ENCODE results near the gene MCAM. TPM values are rescaled to one million over a fixed set of nuclear protein-coding genes. Genes with fewer than 3 reads are reported as not detected.

The MCAM gene
- polyA plus RNA-seq, 1 experiment, result 19.2 TPM

- Histone ChIP-seq H3K36me3 (ENCODE audit: control insufficient read depth, insufficient read depth, low read length) (no peaks in the 10 kb centered on the region), H3K27me3 (ENCODE audit: control insufficient read depth, insufficient read depth, low read length) (peaks cover 2% of the 10 kb centered on the region), H3K4me3 (ENCODE audit: low read depth, low read length) (no peak overlapping the region)
- TF ChIP-seq, protein P1, sequence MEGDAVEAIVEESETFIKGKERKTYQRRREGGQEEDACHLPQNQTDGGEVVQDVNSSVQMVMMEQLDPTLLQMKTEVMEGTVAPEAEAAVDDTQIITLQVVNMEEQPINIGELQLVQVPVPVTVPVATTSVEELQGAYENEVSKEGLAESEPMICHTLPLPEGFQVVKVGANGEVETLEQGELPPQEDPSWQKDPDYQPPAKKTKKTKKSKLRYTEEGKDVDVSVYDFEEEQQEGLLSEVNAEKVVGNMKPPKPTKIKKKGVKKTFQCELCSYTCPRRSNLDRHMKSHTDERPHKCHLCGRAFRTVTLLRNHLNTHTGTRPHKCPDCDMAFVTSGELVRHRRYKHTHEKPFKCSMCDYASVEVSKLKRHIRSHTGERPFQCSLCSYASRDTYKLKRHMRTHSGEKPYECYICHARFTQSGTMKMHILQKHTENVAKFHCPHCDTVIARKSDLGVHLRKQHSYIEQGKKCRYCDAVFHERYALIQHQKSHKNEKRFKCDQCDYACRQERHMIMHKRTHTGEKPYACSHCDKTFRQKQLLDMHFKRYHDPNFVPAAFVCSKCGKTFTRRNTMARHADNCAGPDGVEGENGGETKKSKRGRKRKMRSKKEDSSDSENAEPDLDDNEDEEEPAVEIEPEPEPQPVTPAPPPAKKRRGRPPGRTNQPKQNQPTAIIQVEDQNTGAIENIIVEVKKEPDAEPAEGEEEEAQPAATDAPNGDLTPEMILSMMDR (IDR thresholded peaks at IDR 0.05; ENCODE audit: insufficient read depth, low read depth, low read length), result no peak
- ChIA-PET POLR2A (no interaction called here), CTCF (interaction anchor here (1.1 to 1.9 kb wide), 4 partner anchors 19 to 173 kb away, joined by 3 to 5 read pairs (median 4); no protein-coding TSS in a partner anchor)
- DNase-seq (ENCODE audit: low read depth), result no peak
Measured at GRCh38 chr11:119318240-119319135, 1.6 kb upstream of the MCAM start.

- no peaks in the 10 kb centered on the region for H3K36me3 ChIP-seq (ENCODE audit: control insufficient read depth, insufficient read depth, low read length)
- ChIA-PET CTCF (interaction anchor here (0.9 to 2.4 kb wide), 4 partner anchors 20 to 173 kb away, joined by 3 to 8 read pairs (median 4); no protein-coding TSS in a partner anchor), POLR2A (no interaction called here)
- H3K4me3 ChIP-seq (ENCODE audit: low read depth, low read length), result no peak overlapping the region
- TF ChIP-seq, protein P1 (IDR thresholded peaks at IDR 0.05; ENCODE audit: insufficient read depth, low read depth, low read length), result no peak
- DNase-seq (ENCODE audit: low read depth), result no peak
- H3K27me3 ChIP-seq (ENCODE audit: control insufficient read depth, insufficient read depth, low read length), result peaks cover 2% of the 10 kb centered on the region
Measured at GRCh38 chr11:119317592-119318239, 786 bp upstream of the MCAM start.

GRCh38 chr11:119316016-119316728 lies 758 bp downstream of the MCAM start:
- ChIA-PET POLR2A (interaction anchor here (0.6 kb wide), 1 partner anchor 13 kb away, joined by 3 read pairs; no protein-coding TSS in a partner anchor), CTCF (interaction anchor here (0.8 to 2.4 kb wide), 5 partner anchors 10 to 159 kb away, joined by 3 to 8 read pairs (median 4); no protein-coding TSS in a partner anchor)
- Histone ChIP-seq H3K4me3 (ENCODE audit: low read depth, low read length) (peak overlapping the region; percentile 48), H3K36me3 (ENCODE audit: control insufficient read depth, insufficient read depth, low read length) (no peaks in the 10 kb centered on the region), H3K27me3 (ENCODE audit: control insufficient read depth, insufficient read depth, low read length) (peaks cover 2% of the 10 kb centered on the region)
- TF ChIP-seq, protein P1 (IDR thresholded peaks at IDR 0.05; ENCODE audit: insufficient read depth, low read depth, low read length), result no peak
- no peak for DNase-seq (ENCODE audit: low read depth)

DNA sequence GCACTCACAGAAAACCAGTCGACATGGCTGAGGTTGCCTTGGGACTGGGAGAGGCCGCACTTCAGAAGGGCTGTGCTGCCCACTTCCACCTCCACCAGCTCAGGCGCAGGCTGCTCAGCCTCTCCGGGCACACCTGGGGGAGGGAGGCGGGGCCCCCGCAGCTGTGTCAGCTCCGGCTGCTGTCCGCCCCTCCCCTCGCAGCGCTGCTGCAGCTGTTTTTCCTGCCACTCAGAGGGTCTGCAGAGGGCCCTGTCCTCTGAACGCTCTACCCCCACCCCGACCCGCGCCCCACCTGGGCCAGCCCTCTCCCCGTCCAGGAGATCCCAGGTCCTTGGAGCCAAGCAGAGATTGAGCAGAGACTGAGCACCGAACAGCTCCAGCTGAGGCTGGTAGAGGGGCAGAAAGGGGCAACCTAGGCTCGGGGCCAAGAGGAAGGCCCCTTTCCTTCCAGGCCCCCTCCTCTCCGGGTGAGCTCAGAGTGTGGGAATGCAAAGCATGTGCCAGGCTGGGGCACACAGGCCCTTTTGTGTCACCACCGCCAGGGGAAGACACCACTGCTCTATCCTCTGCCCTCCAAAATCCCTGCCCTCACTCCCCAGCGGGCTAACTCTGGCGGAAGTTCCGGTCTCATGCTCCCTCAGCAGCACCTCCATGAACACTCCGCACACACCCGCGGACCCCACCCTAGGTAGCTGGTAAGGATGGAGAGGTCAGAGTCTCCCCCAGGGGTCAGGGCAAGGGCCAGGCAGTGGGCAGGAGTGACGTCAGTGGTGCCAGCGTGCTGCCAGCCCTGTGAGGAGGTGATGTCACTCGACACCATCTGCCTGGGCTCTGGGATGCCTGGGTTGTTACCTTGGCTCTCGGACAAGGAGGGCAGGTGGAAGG lies 1.6 kb downstream of the MCAM start:
- DNase-seq (ENCODE audit: low read depth), result no peak
- Histone ChIP-seq H3K36me3 (ENCODE audit: control insufficient read depth, insufficient read depth, low read length) (no peaks in the 10 kb centered on the region), H3K27me3 (ENCODE audit: control insufficient read depth, insufficient read depth, low read length) (peaks cover 2% of the 10 kb centered on the region), H3K4me3 (ENCODE audit: low read depth, low read length) (peak overlapping the region; percentile 48; the same call in 1 of the 2 replicates)
- TF ChIP-seq, protein P1 (IDR thresholded peaks at IDR 0.05; ENCODE audit: insufficient read depth, low read depth, low read length), result no peak; the same call in 1 of the 2 replicates
- ChIA-PET CTCF (interaction anchor here (1.3 to 2.5 kb wide), 5 partner anchors 8 to 158 kb away, joined by 3 to 10 read pairs (median 5); no protein-coding TSS in a partner anchor), POLR2A (no interaction called here)

Measured in BJ (cell line).